Bronchial epithelial cell (primary cell): ENCODE data around the gene DEAF1. TPM values are rescaled to one million over a fixed set of nuclear protein-coding genes. Genes with fewer than 3 reads are reported as not detected.

Experiments
- DNase-seq: peaks from one replicate; pipeline ENCODE4 v3.0.0-alpha.2; 2010; ENCODE audit warnings: low read depth
- FAIRE-seq: peaks from 2 replicates; lab custom pipeline; 2011; peaks lifted over from hg19 to GRCh38; lab: Jason Lieb, UNC
- H3K27me3 ChIP-seq: 2 replicates; pipeline ENCODE4 v1.5.1; 2011; ENCODE audit warnings: low read length; ENCODE audit not compliant: control insufficient read depth, insufficient read depth
- H3K36me3 ChIP-seq: 2 replicates; pipeline ENCODE4 v1.5.1; 2011; ENCODE audit warnings: low read length; ENCODE audit not compliant: control insufficient read depth, insufficient read depth
- H3K4me3 ChIP-seq: 2 replicates; pipeline ENCODE4 v1.5.1; 2011; ENCODE audit warnings: mild to moderate bottlenecking, low read depth, low read length, control low read depth
- total RNA-seq: library from RNA; depleted of rRNA; stranded (reverse); fragments of >200 nt; gene quantifications from 2 replicates; pipeline ENCODE4 v1.2.1, GENCODE V29; 2014
- TF ChIP-seq, protein P1 (sequence below): IDR thresholded peaks from 2 replicates; pipeline ENCODE4 v1.5.1; 2011; ENCODE audit warnings: mild to moderate bottlenecking, moderate library complexity, low read length, control low read depth, inconsistent platforms; ENCODE audit not compliant: insufficient read depth, severe bottlenecking

The DEAF1 gene
- total RNA-seq, 1 donor from 2014 or later = 23.4 TPM

DNA sequence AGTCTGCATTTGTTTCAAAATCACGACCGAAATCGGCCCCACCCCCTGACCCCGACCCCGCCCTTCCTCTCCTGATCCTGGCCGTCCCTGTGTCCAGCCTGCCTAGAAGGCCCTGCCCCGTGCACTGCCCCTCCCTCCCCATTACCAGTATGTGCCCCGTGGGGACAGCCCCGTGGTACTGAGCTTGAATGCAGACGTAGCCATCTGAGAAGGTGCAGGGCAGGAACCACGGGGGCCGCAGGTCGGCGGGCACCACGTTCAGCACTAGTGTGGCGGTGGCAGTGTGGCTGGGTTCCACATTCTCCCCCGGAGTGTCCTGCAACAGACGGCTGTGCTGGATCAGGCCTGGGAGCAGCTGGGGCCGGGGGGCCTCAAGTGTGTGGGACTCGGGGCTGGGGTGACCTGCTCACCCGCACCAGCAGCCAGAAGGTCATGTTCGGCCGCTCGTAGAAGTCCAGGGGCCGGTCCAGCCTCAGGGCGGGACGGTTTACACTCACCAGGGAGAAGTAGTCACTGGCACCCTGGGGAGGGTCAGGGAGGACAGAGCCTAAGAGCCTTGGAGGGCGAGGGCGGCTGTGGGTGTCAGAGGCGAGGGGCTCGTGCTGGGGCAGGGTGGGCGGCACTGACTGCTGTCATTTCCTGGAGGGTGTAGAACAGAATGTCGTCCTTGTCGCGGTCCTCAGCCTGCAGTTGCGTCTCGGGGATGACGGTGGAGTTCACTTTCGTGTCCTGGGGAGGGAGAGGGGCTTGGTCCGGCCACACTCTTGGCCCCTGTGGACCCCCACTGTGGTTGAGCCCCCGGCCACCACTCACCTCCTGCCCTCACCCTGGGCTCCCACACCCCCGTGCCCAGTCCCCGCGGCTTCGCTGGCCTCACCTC is 73.8 kb downstream of the DEAF1 start:
- no peak for DNase-seq
- FAIRE-seq = no peak

GRCh38 chr11:620201-620600 is 74.8 kb downstream of the DEAF1 start:
- Histone ChIP-seq H3K4me3 (no peak overlapping the region), H3K36me3 (peaks cover 5% of the 10 kb centered on the region), H3K27me3 (no peaks in the 10 kb centered on the region)
- no peak for FAIRE-seq
- no peak for DNase-seq
- TF ChIP-seq, protein P1, sequence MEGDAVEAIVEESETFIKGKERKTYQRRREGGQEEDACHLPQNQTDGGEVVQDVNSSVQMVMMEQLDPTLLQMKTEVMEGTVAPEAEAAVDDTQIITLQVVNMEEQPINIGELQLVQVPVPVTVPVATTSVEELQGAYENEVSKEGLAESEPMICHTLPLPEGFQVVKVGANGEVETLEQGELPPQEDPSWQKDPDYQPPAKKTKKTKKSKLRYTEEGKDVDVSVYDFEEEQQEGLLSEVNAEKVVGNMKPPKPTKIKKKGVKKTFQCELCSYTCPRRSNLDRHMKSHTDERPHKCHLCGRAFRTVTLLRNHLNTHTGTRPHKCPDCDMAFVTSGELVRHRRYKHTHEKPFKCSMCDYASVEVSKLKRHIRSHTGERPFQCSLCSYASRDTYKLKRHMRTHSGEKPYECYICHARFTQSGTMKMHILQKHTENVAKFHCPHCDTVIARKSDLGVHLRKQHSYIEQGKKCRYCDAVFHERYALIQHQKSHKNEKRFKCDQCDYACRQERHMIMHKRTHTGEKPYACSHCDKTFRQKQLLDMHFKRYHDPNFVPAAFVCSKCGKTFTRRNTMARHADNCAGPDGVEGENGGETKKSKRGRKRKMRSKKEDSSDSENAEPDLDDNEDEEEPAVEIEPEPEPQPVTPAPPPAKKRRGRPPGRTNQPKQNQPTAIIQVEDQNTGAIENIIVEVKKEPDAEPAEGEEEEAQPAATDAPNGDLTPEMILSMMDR = no peak

More for the DNA sequence above, 73.8 kb downstream of the DEAF1 start:
- no peak overlapping the region for H3K4me3 ChIP-seq
- peaks cover 5% of the 10 kb centered on the region for H3K36me3 ChIP-seq
- H3K27me3 ChIP-seq = no peaks in the 10 kb centered on the region
- TF ChIP-seq, protein P1 = no peak

DNA sequence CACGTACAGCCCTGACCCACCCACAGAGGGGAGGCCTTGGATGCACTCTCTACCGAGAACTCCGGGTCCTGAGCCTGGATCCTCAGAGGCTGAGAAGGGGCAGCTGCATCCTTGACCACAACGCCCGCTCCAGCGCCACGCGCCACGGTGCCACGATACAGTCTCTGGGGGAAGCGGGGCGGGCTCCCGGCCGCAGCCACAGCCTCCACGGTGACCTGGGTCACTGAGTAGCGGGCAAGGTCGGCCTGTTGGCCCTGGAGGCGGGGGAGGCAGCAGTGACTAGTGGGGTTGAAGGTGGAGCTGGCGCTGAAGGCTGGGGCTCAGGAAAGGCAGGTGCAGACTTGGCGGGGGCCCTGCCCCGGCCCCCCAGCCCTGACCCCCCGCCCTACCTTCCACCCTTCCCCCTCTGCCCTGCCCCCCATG is 75.4 kb downstream of the DEAF1 start:
- peaks cover 5% of the 10 kb centered on the region for H3K36me3 ChIP-seq
- TF ChIP-seq, protein P1 = no peak
- no peak for FAIRE-seq
- no peak for DNase-seq
- no peaks in the 10 kb centered on the region for H3K27me3 ChIP-seq
- H3K4me3 ChIP-seq = no peak overlapping the region

- no peak overlapping the region for H3K4me3 ChIP-seq
- H3K27me3 ChIP-seq = no peaks in the 10 kb centered on the region
- TF ChIP-seq, protein P1 = no peak
- FAIRE-seq (no peak), DNase-seq (no peak)
- H3K36me3 ChIP-seq = peaks cover 7% of the 10 kb centered on the region
Measured at GRCh38 chr11:618856-619627, 76.0 kb downstream of the DEAF1 start.

DNA sequence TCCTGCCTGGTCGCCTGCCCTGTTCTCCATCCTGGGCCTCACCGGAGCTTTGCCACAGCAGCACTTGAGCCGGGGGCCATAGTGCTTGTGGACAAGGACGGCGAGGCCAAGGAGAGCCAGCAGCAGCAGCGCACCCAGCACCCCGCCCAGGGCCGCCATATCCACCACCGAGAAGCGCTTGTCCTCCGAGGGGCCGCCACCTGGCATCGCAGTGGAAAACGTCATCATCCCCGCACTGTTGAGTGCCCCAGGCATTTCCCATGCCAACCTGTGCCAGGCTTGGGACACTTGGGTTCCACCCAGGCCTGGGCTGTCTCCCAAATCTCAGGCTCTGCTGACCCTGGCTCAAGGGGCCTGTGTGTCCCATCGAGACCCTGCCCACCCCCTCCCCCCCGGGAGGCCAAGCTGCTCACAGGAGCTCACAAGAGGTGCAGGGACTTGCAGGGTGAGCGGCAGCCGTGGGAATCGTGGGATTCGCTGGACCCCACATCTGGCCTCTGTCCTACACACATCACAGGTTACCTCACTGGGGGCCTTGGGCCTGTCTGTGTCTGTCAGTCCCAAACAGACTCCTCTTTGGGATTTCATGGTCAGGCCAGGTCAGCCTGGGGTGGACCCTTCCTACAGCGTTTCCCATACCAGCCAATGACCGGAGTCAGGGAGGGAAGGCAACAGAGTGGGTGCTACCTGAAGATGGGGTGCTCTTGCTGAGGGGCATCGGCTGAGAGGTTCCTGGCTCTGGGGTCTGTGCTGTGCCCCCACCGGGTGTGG is 76.9 kb downstream of the DEAF1 start:
- H3K27me3 ChIP-seq = no peaks in the 10 kb centered on the region
- peaks cover 10% of the 10 kb centered on the region for H3K36me3 ChIP-seq
- DNase-seq = no peak
- TF ChIP-seq, protein P1 = no peak
- H3K4me3 ChIP-seq = no peak overlapping the region
- no peak for FAIRE-seq
